NCI-H226 (cell line): ENCODE measurements around the gene ACTA2.

Experiments
- DNase-seq: peaks from one replicate; pipeline ENCODE4 v3.0.0-alpha.2; 2015

ACTA2 gene

GRCh38 chr10:88918191-88918905, 34.2 kb downstream of the ACTA2 start:
- no peak for DNase-seq

DNA sequence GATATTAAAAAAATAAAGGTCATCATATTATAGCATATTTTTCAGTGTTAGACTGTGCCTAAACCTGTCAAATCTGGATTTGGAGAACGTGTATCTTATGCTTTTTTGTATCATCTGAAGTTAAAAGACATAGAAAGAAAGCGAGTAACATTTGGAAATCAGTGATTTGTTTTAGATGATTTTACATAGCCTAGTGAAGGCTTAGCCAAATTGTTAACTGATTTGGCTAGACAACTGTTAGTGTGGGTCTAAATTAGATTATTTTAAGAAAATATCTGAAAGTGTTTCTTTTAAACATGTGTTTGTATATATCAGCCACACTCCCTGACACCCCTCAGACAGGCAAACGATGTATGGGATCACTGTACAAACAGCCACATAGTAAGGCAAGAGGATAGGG, 35.6 kb downstream of the ACTA2 start:
- no peak for DNase-seq

- no peak for DNase-seq
Observed at GRCh38 chr10:88916231-88916630, 36.3 kb downstream of the ACTA2 start.

DNA sequence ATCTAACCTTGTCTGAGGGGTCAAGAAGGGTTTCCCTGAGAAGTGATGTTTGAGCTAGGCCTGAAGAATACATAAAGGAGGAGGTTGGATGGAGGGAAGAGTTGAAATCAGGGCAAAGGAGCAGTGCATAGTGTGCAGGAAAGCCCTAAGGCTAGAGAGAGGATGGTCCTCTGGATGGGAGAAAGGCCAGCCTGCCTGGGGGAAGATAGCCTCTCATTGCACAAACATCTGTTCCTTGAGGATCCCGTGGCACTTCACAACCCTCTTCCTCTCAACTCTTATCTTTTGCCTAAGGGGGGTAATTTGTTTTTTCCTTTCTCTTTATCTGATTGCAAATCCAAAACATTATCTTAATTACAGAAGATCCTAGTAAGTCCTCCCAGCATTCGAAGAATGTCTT, 36.8 kb downstream of the ACTA2 start:
- peak; percentile 32 for DNase-seq

DNA sequence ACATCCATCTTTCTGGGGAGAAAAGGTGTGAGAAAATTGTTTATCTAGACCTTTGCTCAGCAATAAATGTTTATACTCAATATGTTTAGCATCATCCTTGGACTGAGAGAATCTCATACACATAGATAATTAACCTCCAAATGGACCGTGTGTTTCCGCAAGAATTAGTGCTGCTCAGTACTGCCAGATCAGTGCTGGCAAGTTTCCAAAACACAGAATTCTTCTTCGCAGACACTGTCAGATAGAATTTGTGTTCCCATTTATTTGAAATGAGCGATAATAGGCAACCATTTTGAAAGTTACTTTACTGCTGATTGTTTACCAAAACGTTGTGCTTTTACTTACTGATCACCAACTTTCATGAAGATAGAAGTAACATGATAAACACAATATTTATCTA, 38.8 kb downstream of the ACTA2 start:
- DNase-seq = no peak

DNA sequence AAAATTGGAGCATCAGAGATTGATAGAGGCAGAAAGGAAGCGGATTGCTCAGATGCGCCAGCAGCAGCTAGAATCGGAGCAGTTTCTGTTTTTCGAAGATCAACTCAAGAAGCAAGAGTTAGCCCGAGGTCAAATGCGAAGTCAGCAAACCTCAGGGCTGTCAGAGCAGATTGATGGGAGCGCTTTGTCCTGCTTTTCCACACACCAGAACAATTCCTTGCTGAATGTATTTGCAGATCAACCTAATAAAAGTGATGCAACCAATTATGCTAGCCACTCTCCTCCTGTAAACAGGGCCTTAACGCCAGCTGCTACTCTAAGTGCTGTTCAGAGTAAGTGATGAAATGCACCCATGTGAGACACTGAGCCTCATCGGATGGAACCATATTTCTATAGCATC, 39.4 kb downstream of the ACTA2 start:
- DNase-seq = no peak

- DNase-seq = no peak
Observed at GRCh38 chr10:88911851-88912250, 40.7 kb downstream of the ACTA2 start.

DNA sequence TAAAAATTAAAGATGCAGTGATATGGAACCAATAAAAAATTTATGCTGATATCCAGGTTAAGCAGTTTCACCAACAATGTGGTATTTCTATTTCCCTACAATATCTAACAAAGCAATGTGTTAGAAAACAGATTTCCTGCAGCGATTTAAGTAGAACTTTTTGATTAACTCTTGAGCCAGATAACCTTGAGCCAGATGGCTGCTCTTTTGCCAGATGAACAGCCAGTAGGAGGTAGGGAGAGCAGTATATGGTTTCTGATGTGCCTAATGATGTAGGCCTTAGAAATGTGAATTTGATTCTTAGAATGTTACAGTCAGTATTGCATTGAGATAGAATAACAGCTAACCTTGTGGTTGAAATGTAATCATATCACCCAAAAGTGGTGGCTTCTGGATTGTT, 41.5 kb downstream of the ACTA2 start:
- no peak for DNase-seq

DNA sequence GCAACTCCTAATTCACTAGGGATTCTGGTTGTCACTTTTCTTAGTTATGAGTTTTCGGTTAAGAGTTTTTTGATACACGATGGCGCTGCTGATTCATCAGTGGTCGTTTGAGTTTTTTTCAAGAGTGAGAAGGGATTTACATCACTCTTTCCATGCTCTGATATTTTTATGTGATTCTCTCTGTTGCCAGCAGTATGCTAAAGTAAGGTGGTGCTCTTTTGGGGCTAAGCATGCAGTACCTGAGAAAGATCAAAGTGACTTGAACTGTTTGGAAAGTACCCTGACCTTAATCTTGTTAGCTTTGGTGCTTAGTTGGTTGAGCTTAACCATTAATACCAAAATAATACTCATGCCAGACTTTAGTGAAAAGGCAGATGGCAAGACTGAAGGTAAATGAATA, 44.4 kb downstream of the ACTA2 start:
- DNase-seq = no peak

- DNase-seq = no peak
Observed at GRCh38 chr10:88906921-88907320, 45.7 kb downstream of the ACTA2 start.

DNA sequence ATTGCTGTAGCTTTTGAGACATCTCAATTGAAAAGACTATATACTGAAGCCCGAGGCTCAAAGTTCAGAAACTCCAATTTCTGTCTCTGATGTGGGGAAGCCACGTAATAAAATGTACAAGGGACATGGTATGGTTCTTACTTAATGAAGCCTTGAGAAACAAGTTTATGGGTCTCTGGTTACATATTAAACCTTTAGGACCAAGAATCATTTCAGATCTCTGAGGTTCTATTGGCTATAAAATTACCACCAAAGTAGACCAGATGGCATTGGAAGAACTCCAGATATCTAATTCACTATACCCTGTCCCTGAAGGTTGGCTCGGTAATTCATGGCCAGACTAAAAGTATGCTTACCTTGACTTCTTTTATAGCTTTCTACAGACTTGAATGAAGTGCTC, 48.9 kb downstream of the ACTA2 start:
- no peak for DNase-seq

GRCh38 chr10:88901984-88902789, 50.4 kb downstream of the ACTA2 start:
- DNase-seq = no peak

DNA sequence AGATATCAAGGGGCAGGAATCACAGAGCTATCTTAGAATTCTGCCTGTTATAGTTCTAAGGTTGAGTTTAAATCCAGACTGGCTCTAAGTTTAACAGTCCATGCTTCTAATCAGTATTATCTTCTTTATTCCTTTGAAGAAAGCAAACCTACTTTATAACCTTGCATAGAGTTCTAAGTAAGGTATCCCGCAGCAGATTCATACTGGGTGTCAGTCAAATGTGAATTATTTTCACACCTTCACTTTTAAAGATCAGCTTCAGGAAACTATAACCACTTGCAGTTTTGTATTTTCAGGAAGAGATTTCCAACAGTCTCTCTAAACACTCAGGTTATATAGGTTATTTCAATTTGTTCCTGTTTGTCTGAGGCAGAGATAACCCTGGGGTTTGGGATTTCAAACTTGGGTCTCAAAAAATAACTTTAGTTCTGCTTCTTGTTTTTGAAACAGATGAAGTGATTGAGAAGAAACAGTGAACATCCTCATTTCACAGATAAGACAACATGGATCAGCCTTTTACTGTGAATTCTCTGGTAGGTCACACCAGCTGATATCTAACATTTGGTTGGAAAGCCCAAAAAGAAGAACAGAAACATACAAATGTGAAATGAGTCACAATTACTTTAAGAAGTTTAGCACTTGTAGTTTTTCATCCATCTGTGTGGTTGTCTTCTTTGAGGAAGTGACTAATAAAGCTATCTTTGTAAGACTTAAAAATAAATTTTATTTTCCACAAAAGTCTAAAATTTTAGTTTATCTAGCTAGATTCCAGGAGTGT, 51.2 kb downstream of the ACTA2 start:
- DNase-seq = no peak

- DNase-seq = no peak
Observed at GRCh38 chr10:88899886-88900285, 52.7 kb downstream of the ACTA2 start.

DNA sequence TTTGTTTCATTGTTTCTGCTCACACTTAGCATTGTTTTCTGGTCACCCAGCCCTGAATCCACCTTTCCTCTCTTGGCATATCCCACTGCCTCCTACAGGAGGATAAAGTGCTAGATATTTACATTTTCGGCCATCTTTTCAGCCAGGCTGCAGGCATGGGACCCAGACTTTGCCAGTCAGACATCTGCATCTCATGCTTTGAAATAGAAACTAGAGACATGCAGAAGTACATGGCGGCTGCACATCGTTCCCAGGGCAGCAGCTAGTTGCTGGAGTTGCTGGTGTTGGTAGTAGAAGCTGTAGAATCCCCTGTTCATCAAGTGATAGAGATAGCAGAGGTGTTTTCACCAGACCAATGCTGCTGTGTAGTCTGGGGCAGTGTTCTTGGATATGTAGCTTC, 53.8 kb downstream of the ACTA2 start:
- DNase-seq = no peak

GRCh38 chr10:88896994-88897853, 55.3 kb downstream of the ACTA2 start:
- no peak for DNase-seq

DNA sequence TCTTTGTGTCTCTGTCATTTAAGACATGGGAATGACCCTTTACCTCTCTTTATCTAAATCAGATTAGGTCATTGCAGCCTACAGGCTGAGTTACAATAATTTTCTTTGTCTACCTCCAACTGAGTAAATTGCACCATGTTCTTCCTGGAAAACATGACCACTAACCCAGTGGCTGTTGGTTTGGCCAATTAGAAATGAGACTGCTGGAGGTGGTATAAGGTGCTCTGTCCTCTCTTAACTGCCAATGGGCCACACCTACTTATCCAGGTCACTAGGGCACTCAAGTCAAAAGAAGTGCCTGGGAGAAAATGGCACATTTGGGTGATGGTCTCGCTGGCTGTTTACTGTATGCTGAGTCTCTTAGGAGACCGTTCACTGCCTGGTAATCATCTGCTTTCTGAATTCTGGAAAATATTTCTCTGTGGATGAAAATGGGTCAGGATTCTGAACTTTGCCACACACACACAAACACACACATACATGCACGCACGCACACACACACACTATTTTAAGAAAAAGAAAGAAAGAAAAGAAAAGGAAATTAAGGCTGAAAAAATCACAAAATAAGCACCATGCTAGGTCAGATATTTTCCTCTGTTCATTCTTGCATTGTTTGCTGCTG, 56.1 kb downstream of the ACTA2 start:
- no peak for DNase-seq

GRCh38 chr10:88895250-88895649, 57.3 kb downstream of the ACTA2 start:
- no peak for DNase-seq

- no peak for DNase-seq
Observed at GRCh38 chr10:88893611-88894010, 59.0 kb downstream of the ACTA2 start.

DNA sequence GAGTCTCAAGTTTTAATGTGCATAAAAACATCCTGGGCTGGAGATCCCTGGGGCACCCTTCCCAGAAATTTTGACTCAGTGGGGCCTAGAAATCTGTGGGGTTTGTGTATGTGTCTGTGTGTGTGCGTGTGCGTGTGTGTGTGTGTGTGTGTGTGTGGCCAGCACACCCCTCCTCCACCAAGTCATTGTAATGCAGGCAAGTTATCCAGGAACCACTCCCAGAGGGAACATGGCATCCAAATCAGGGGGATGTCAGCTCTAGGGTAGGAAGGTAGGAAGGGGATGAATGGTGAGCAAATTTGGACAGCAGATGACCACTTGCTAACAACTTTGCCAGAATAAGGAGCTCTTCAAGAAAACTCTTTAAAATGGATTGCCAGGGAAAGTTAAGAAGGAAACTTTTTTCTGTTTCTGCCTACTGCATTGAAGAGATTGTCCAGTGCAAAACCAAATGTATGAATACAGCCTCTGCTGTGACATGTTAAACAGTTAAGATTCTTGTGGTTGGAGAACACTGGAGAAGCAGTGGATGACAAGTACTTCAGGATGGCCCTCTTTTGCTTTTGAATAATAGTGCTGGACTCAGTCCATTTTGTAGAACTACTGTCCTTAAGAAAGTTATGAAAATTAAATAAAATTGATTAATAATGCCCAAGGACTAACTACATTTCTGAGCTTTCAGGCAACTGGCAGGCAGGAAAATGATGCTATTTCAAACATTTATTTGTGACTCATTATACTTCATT, 60.2 kb downstream of the ACTA2 start:
- DNase-seq = no peak

GRCh38 chr10:88890681-88891381, 61.7 kb downstream of the ACTA2 start:
- no peak for DNase-seq
